B cell (primary cell): ENCODE results near the gene CAMK2A. TPM values are rescaled to one million over a fixed set of nuclear protein-coding genes. Genes with fewer than 3 reads are reported as not detected.

Source experiments
- ATAC-seq: fragments of 200-7000 bp; cut with Tn5 transposase; one replicate; pipeline ENCODE4 v1.10.0; 2021; ENCODE audit warnings: low read depth, mild to moderate bottlenecking, moderate number of reproducible peaks, moderate library complexity
- CTCF ChIA-PET: fragments of 350-600 bp; sonication (Branson Sonifier 250); formaldehyde crosslinking; loops from one replicate; lab custom pipeline; 2021; ENCODE audit warnings: antibody characterized with exemption, inconsistent platforms; lab: Charles Lee
- POLR2A ChIA-PET: fragments of 350-600 bp; sonication (Branson Sonifier 250); formaldehyde crosslinking; loops from one replicate; lab custom pipeline; 2021; ENCODE audit warnings: antibody characterized with exemption; lab: Charles Lee
- DNase-seq: peaks from one replicate; pipeline ENCODE4 v3.0.0; 2013
- H2AFZ ChIP-seq: 2 replicates; pipeline ENCODE4 v1.6.1; 2012; ENCODE audit warnings: mild to moderate bottlenecking, low read depth, low read length; ENCODE audit not compliant: insufficient read depth, poor library complexity, severe bottlenecking
- H3K27ac ChIP-seq, 2 donors: 1 replicate in 1 of 2; 2 replicates in 1 of 2; pipeline ENCODE4 v1.5.1; 2012 to 2013; ENCODE audit warnings: low read length in 2 of 2, mild to moderate bottlenecking in 2 of 2, moderate library complexity in 1 of 2
- H3K27me3 ChIP-seq, 4 experiments: fragments of 200-600 bp in 1 of 4; sonication (generic) in 1 of 4; replicated peaks in 1 of 4; 1 replicate in 2 of 4; 2 replicates in 2 of 4; pipeline versions ENCODE4 v1.6.1 to v1.7.0; 2013 to 2016; ENCODE audit warnings: low read length in 3 of 4, mild to moderate bottlenecking in 2 of 4, mixed read lengths in 1 of 4, moderate library complexity in 1 of 4; ENCODE audit not compliant: insufficient read depth in 4 of 4, control insufficient read depth in 3 of 4; ENCODE audit errors: control extremely low read depth in 1 of 4
- H3K36me3 ChIP-seq, 2 experiments: replicated peaks in 1 of 2; 1 replicate in 1 of 2; 2 replicates in 1 of 2; pipeline versions ENCODE4 v1.6.1 to v1.7.1; 2013; ENCODE audit warnings: low read length in 1 of 2; ENCODE audit not compliant: insufficient read depth in 2 of 2, control insufficient read depth in 1 of 2; ENCODE audit errors: control extremely low read depth in 1 of 2, extremely low read depth in 1 of 2
- H3K4me1 ChIP-seq, 2 donors: fragments of 200-600 bp in 1 of 2; sonication (generic) in 1 of 2; 1 replicate in 1 of 2; 2 replicates in 1 of 2; pipeline versions ENCODE4 v1.5.1 to v1.6.1; 2013 to 2017; ENCODE audit warnings: low read length in 2 of 2; ENCODE audit not compliant: control insufficient read depth in 2 of 2, insufficient read depth in 2 of 2
- H3K4me2 ChIP-seq: replicated peaks from 2 replicates; pipeline ENCODE3; 2012; ENCODE audit warnings: mild to moderate bottlenecking, low read depth, low read length; ENCODE audit not compliant: poor library complexity, severe bottlenecking
- H3K4me3 ChIP-seq, 5 experiments: fragments of 200-600 bp in 1 of 5; sonication (generic) in 1 of 5; 1 replicate in 3 of 5; 2 replicates in 2 of 5; pipeline versions ENCODE4 v1.5.1 to v1.7.0; 2011 to 2016; ENCODE audit warnings: low read length in 4 of 5, mild to moderate bottlenecking in 4 of 5, low read depth in 2 of 5, control low read depth in 1 of 5, moderate library complexity in 1 of 5; ENCODE audit not compliant: insufficient read depth in 1 of 5; ENCODE audit errors: control extremely low read depth in 1 of 5, extremely low read depth in 1 of 5
- H3K79me2 ChIP-seq: fragments of 200-600 bp; sonication (generic); one replicate; pipeline ENCODE4 v1.6.0; 2016; ENCODE audit warnings: low read length; ENCODE audit not compliant: control insufficient read depth, insufficient read depth
- H3K9ac ChIP-seq: fragments of 200-600 bp; sonication (generic); 2 replicates; pipeline ENCODE4 v1.6.1; 2017; ENCODE audit warnings: mild to moderate bottlenecking, low read length, moderate library complexity
- H3K9me3 ChIP-seq, 3 donors: one replicate each; pipeline versions ENCODE4 v1.6.1 to v1.7.1; 2013; ENCODE audit warnings: low read length in 2 of 3; ENCODE audit not compliant: control insufficient read depth in 2 of 3, insufficient read depth in 1 of 3; ENCODE audit errors: control extremely low read depth in 1 of 3
- H4K20me1 ChIP-seq: 2 replicates; pipeline ENCODE4 v1.6.0; 2012; ENCODE audit warnings: mild to moderate bottlenecking, low read length; ENCODE audit not compliant: insufficient read depth, control insufficient read depth, poor library complexity, severe bottlenecking
- H3K27ac Mint-ChIP-seq: one replicate; pipeline ENCODE4 v1.8.0; 2021; ENCODE audit warnings: mixed read lengths
- H3K27me3 Mint-ChIP-seq: one replicate; pipeline ENCODE4 v1.8.0; 2021; ENCODE audit warnings: mixed read lengths
- H3K4me1 Mint-ChIP-seq: one replicate; pipeline ENCODE4 v1.8.0; 2021; ENCODE audit warnings: mixed read lengths
- H3K4me3 Mint-ChIP-seq: one replicate; pipeline ENCODE4 v1.8.0; 2021; ENCODE audit warnings: mixed read lengths
- H3K9me3 Mint-ChIP-seq: one replicate; pipeline ENCODE4 v1.8.0; 2022; ENCODE audit warnings: mixed read lengths; ENCODE audit not compliant: insufficient read depth
- EZH2 ChIP-seq: IDR thresholded peaks from 2 replicates; pipeline ENCODE4 v1.6.1; 2012; ENCODE audit warnings: borderline replicate concordance, low read depth, mild to moderate bottlenecking, moderate library complexity, low read length; ENCODE audit not compliant: insufficient read depth, poor library complexity, severe bottlenecking
- WGBS: methylation state at CpG from one replicate; pipeline ENCODE4 v1.1.5; 2013; ENCODE audit warnings: missing lambda C conversion rate; ENCODE audit not compliant: insufficient coverage; 5-methylcytosine and 5-hydroxymethylcytosine counted together
- intact Hi-C: fragments of 100-400 bp; cut with micrococcal nuclease; formaldehyde crosslinking; loops from one replicate; pipeline ENCODE4 v1.10.0; 2022
- polyA plus RNA-seq: library from polyadenylated mRNA; depleted of rRNA; stranded (reverse); fragments of >200 nt; gene quantifications from 2 replicates; pipeline ENCODE4 v1.2.3, GENCODE V29; 2012
- total RNA-seq, 2 donors: library from RNA; stranded (reverse); fragments of 120-200 nt in 1 of 2; gene quantifications; 1 replicate in 1 of 2; 2 replicates in 1 of 2; pipeline versions ENCODE4 v1.2.3 to v1.2.4, GENCODE V29; 2013 to 2022
- TF ChIP-seq, protein P1 (sequence below): fragments of 200-600 bp; IDR thresholded peaks from one replicate; pipeline ENCODE4 v1.8.0; 2022; ENCODE audit warnings: antibody characterized with exemption, mild to moderate bottlenecking

Gene CAMK2A
- total and polyA plus RNA-seq, 2 donors (not counting 1 experiment from before 2014, with no cell fraction given) = not detected

DNA sequence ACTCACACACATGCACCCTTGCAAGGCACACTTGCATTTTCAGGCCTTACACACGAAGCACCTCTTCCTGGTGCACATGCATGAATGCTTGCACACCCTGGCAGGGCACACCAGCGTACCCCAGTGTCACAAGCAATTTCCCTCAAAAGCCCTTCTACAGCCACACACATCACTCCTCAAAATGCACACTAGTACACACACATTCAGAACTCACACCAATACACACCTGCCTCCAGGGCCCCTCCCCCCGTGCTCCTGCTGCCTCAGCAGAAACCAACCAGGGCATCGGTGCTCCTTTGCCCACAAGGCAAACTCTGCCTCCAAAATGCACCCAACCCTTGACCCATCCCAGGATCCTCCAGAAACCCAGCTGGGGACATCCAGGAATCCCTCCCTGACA is 1.2 kb downstream of the CAMK2A start:
- Histone ChIP-seq H3K9ac (no peak overlapping the region), H3K4me3 (no peak overlapping the region), H4K20me1 (no peaks in the 10 kb centered on the region), H3K27me3 (peaks cover 0 to 9% (median 3%) of the 10 kb centered on the region in 4 experiments), H3K4me1 (no peaks in the 10 kb centered on the region), H3K36me3 (no peaks in the 10 kb centered on the region), H2AFZ (no peak overlapping the region), H3K9me3 (no peaks in the 10 kb centered on the region), H3K4me2 (no peak overlapping the region), H3K79me2 (no peaks in the 10 kb centered on the region), H3K27ac (no peak overlapping the region)
- H3K27ac Mint-ChIP-seq = no peak overlapping the region
- H3K27me3 Mint-ChIP-seq = peaks cover 15% of the 10 kb centered on the region
- WGBS = 84% methylated on average over 4 of the region's 4 CpGs
- TF ChIP-seq, protein P1, sequence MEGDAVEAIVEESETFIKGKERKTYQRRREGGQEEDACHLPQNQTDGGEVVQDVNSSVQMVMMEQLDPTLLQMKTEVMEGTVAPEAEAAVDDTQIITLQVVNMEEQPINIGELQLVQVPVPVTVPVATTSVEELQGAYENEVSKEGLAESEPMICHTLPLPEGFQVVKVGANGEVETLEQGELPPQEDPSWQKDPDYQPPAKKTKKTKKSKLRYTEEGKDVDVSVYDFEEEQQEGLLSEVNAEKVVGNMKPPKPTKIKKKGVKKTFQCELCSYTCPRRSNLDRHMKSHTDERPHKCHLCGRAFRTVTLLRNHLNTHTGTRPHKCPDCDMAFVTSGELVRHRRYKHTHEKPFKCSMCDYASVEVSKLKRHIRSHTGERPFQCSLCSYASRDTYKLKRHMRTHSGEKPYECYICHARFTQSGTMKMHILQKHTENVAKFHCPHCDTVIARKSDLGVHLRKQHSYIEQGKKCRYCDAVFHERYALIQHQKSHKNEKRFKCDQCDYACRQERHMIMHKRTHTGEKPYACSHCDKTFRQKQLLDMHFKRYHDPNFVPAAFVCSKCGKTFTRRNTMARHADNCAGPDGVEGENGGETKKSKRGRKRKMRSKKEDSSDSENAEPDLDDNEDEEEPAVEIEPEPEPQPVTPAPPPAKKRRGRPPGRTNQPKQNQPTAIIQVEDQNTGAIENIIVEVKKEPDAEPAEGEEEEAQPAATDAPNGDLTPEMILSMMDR = no peak
- TF ChIP-seq EZH2 = no peak
- no peak overlapping the region for H3K4me3 Mint-ChIP-seq
- intact Hi-C loops = no loop called here
- CTCF ChIA-PET = no interaction called here
- ATAC-seq = no peak
- no peaks in the 10 kb centered on the region for H3K9me3 Mint-ChIP-seq
- DNase-seq = no peak
- POLR2A ChIA-PET = interaction anchor here (0.7 kb wide), 1 partner anchor 397 kb away, joined by 4 read pairs; no protein-coding TSS in a partner anchor
- no peaks in the 10 kb centered on the region for H3K4me1 Mint-ChIP-seq

GRCh38 chr5:150286820-150287219 is 2.8 kb downstream of the CAMK2A start:
- Histone ChIP-seq H3K4me3 (no peak overlapping the region), H3K36me3 (no peaks in the 10 kb centered on the region), H3K27ac (no peak overlapping the region), H3K79me2 (no peaks in the 10 kb centered on the region), H3K4me1 (no peaks in the 10 kb centered on the region), H2AFZ (no peak overlapping the region), H4K20me1 (no peaks in the 10 kb centered on the region), H3K4me2 (no peak overlapping the region), H3K9me3 (no peaks in the 10 kb centered on the region), H3K9ac (no peak overlapping the region), H3K27me3 (peaks cover 0 to 9% (median 1%) of the 10 kb centered on the region in 4 experiments)
- WGBS = 90% methylated on average over 3 of the region's 5 CpGs
- TF ChIP-seq, protein P1 = peak; percentile 32
- TF ChIP-seq EZH2 = no peak
- H3K4me3 Mint-ChIP-seq = no peak overlapping the region
- H3K4me1 Mint-ChIP-seq = no peaks in the 10 kb centered on the region
- CTCF ChIA-PET = no interaction called here
- DNase-seq (no peak), ATAC-seq (no peak)
- intact Hi-C loops = no loop called here
- POLR2A ChIA-PET = no interaction called here
- peaks cover 19% of the 10 kb centered on the region for H3K27me3 Mint-ChIP-seq
- H3K9me3 Mint-ChIP-seq = no peaks in the 10 kb centered on the region
- H3K27ac Mint-ChIP-seq = no peak overlapping the region
